Frontal cortex (tissue), 4 donors: ENCODE data around the gene PTPRN2. TPM values are rescaled to one million over a fixed set of nuclear protein-coding genes. Genes with fewer than 3 reads are reported as not detected.

Source experiments
- DNase-seq, 2 donors: peaks; one replicate each; pipeline ENCODE4 v3.0.0; 2012; ENCODE audit warnings: low spot score in 2 of 2
- FAIRE-seq: peaks from 2 replicates; lab custom pipeline; 2012; peaks lifted over from hg19 to GRCh38; lab: Jason Lieb, UNC
- total RNA-seq: library from RNA; depleted of rRNA; stranded (reverse); fragments of >200 nt; gene quantifications from one replicate; pipeline ENCODE4 v1.2.3, GENCODE V29; 2014
- donor health status: control.
- donor health status: control.
- donor health status: control.

PTPRN2 gene
- total RNA-seq, 1 donor from 2014 or later, result 52.2 TPM

GRCh38 chr7:158499082-158499455, 88.6 kb downstream of the PTPRN2 start:
- no peak for DNase-seq

DNA sequence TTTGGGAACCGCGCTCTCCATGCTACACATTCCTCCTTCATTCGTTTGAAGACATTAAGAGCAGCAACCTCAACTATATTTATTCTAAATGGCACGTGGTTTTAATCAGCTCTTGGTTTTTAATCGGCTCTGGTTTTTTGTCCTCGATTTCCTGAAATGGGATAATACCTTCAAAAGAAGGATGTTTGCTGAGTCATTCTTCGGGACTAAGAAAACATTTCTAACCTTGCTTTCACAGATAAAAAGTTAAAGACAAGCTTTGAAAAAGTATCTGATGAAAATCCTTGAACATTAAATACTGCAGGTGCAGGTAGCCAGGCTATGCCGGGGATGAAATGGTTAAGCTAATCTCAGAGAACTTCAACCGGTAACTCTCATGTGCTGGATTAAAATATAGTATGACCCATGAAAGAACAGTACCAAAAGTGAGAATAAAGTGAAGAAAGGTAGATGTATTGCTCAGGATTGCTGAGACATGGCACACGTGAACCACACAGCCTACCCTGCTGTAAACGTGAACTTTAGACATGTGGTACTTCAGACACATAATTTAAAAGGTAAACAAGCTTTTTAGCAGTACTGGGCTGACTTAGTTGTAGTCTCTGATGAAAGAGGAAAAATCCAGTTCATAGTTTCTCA, 89.1 kb downstream of the PTPRN2 start:
- FAIRE-seq, result no peak
- no peak for DNase-seq

More at GRCh38 chr7:158499082-158499455, 88.6 kb downstream of the PTPRN2 start:
- FAIRE-seq, result no peak

GRCh38 chr7:158497627-158498026, 90.0 kb downstream of the PTPRN2 start:
- no peak for DNase-seq
- no peak for FAIRE-seq

GRCh38 chr7:158495786-158496185, 91.8 kb downstream of the PTPRN2 start:
- no peak for DNase-seq
- no peak for FAIRE-seq

- FAIRE-seq (no peak), DNase-seq (no peak)
These were observed 92.4 kb downstream of the PTPRN2 start for GRCh38 chr7:158495216-158495615.

GRCh38 chr7:158494643-158495042, 93.0 kb downstream of the PTPRN2 start:
- no peak for DNase-seq
- no peak for FAIRE-seq

- no peak for DNase-seq
- no peak for FAIRE-seq
These were observed 93.4 kb downstream of the PTPRN2 start for GRCh38 chr7:158494162-158494586.

GRCh38 chr7:158492367-158492764, 95.3 kb downstream of the PTPRN2 start:
- FAIRE-seq (no peak), DNase-seq (no peak)

DNA sequence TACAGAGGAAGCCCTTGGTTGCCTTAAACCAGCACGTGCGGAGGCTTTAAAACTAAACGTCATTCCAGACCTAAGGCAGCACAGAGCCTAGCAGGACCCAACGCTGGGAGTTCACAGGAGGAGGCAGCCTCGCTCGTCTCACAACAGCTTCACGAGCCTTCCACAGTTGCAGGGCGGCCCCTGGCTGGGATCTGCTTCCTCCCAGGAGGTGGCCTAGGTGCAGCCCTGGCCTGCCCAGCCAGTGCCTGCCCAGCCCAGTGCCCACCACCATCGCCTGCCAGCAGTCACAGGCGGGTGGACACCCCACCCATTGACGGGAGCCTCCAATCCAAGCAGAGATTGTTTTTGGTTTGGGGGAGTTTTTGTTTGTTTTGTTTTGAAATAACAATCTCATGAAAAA, 96.5 kb downstream of the PTPRN2 start:
- DNase-seq (no peak), FAIRE-seq (no peak)

DNA sequence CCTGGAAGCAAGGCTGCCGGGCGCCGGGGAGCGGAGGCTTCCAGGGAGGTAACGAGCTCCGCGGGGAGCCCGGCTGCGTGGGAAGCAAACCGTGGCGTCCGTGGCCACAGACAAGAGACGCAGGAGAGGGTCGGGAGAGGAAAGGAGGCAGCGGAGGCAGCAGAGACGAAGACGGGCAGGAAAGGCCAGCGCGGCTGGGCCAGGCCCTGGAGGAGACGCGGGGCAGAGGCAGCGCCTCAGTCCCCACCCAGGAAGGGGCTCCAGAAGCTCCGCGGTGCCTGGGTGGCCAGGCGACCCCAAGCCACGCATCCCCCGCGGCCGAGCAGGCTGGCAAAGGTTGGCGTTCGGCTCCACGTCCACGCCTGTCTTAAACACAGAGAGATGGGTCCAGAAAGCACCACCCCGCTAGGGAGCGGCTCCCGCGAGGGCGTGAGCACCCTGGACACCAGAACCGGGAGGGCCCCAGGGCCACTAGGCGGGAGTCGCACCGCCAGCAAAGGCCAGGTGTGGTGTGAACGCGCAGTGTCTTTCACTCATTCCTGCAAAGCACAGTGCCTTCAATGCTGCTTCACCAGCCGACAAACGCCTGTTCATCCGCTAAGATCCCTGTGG, 97.3 kb downstream of the PTPRN2 start:
- DNase-seq (no peak), FAIRE-seq (no peak)

GRCh38 chr7:158489462-158490155, 98.0 kb downstream of the PTPRN2 start:
- FAIRE-seq (no peak), DNase-seq (no peak)

DNA sequence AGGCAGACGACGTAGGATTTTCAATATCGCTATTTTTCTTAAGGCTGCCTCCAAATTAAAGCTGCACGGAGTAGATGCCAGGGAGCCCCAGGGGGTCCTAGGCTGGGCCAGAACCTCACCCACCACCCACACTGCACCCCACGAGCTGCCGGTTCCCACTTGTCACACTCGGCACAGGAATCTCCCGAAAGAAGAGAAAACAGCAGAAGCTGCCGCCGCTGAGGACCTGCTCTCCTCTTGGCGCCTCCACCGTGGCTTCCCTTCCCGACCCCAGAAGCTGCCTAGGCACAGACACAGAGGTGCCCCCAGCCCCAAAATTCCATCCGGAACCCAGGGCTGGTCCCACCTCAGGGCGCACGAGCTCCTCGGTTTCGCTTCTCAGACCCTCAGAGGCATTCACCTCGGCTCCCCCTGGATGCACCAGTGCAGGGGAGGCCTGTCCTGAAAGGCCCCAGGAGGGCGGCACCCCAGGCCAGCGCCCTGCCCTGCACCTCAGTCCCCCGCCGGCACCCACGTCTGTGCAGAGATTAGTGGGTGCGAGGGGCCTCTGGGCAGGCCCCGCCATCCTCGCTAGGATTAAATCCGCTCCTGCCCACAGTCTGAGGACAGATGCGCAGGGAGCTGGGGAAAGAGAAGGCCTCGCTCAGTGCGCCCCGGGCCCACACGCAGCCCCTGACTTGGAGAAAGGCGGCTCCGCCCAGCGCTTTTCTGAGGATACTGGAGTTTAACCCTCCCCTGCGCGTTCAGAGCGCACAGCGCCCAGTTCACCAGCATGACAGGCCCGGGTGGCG, 99.2 kb downstream of the PTPRN2 start:
- no peak for FAIRE-seq

DNA sequence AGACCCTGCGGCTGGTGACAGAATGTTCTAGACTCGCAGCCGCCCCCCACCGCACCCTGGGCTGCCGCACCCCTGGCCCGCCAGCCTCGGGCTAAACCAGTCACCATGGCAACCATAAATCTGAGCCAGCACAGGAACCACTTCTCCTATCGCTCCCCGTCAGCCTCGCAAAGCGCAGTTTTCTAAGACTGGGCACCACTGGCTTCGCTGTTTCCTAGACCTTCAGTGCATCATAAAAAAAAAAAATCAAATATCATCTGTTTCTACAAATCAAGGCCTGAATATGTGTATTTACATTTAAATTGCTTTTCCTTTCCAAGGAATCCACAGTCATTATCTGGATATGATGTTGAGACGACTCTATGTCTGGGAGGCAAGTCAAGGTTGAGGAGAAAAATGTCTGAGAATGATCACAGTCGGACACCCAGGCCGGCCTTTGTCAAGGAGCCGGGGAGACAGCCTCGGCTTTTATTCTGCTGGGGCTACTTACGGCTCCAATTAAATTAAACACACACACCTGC, 99.9 kb downstream of the PTPRN2 start:
- DNase-seq (no peak), FAIRE-seq (no peak)

More for the DNA sequence above, 99.2 kb downstream of the PTPRN2 start:
- DNase-seq, result no peak

- DNase-seq (no peak), FAIRE-seq (no peak)
These were observed 100.7 kb downstream of the PTPRN2 start for GRCh38 chr7:158486919-158487318.

GRCh38 chr7:158484801-158485531, 102.7 kb downstream of the PTPRN2 start:
- FAIRE-seq, result no peak
- DNase-seq, result no peak

DNA sequence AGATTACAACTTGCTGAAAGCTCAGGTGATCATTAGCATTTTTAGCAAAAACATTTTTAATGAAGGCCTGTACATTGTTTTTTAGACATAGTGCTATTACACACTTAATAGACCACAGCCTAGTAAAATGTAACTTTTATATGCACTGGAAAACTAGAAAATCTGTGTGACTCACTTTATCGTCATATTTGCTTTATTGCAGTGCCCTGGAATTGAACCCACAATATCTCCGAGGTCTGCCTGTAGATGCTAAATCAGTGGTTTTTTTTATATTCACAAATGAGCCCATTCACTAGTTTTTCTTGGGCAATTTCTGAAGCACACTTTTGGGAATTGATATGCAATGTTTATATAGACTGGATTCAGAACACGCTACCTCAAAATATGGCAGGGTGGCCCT, 105.1 kb downstream of the PTPRN2 start:
- no peak for DNase-seq
- no peak for FAIRE-seq

DNA sequence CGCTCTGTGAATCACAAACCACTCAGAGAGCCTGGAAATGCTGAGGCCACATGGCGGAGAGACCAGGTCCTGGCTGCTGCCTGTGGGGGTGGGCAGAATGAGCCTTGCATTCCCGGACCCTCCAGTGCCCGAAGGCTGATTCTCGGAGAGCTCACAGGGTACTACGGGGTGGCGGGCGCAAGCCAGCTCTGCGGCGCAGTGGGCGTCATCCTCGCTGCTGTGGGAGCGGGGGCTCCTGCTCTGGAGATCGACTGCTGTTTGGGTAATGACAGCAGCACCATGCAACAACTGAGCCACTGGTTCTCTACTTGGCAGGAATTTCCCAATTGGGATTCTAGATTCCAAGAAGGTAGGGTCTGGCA, 108.0 kb downstream of the PTPRN2 start:
- no peak for FAIRE-seq
- DNase-seq, result no peak

DNA sequence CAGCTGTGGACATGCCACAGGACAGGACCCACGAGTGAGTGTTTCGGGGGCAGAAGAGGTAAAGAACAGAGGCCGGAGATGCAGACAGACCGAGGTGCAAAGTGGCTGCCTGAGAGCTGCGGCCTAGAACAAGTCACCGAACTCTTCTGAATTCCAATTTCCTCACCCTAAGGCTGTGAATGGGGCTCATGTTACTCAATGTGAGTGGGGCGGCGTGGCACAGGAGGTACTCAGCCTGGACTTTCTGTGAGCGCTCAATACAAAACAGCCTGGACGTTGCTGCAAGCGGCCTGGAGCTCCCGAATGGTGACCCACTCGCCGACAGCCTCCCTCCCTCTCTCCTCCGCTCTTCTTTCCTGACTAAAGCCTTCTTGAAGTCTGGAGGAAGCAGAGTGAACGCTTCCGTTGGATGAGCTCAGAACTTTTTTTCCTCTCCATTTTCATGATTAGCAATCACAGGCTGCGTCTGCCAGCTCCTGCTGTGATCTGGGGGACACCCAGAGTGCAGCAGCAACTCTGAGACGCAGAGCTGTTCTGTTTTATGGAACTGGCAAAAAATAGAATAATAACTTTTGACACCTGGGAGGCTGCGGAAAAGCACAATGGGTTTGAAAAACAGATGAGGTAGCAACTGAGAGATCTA, 108.5 kb downstream of the PTPRN2 start:
- no peak for FAIRE-seq

DNA sequence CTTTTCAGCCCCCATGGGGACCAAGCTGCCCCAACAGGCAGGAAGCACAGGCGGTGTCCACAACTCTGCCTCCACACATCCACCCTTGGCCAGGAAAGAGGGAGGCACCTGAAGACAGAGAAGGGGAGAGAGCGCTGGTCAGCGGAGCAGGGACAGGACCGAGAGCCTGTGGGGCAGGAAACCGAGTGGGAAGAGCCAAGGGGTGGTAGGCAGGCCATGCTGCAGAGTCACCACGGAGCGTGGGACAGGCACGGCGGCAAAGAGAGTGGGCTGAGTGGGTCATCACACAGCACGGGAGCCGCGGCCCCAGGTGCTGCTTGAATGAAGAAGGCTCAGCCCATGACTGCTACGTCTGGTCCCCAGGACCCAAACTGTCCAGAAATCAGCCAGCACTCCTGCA, 109.8 kb downstream of the PTPRN2 start:
- FAIRE-seq (no peak), DNase-seq (no peak)

More for the DNA sequence above, 108.5 kb downstream of the PTPRN2 start:
- peak in 1 of 2 donors; percentile 14 for DNase-seq
